Right atrium auricular region (tissue), 2 donors: Measurements from ENCODE around the gene ZFAND2B. TPM values are rescaled to one million over a fixed set of nuclear protein-coding genes. Genes with fewer than 3 reads are reported as not detected.

Experiments
- DNase-seq: peaks from one replicate; pipeline ENCODE4 v3.0.0-alpha.2; 2019; ENCODE audit warnings: low spot score
- H3K27ac ChIP-seq, 2 donors: fragments of 200-600 bp; sonication (generic); 1 replicate in 1 of 2; 2 replicates in 1 of 2; pipeline ENCODE4 v1.5.1; 2016 to 2019
- H3K27me3 ChIP-seq, 2 donors: fragments of 200-600 bp; sonication (generic); one replicate each; pipeline versions ENCODE4 v1.5.1 to v1.6.0; 2017 to 2019
- H3K36me3 ChIP-seq: fragments of 200-600 bp; sonication (generic); one replicate; pipeline ENCODE4 v1.5.1; 2016
- H3K4me1 ChIP-seq, 2 donors: fragments of 200-600 bp; sonication (generic); one replicate each; pipeline versions ENCODE4 v1.5.1 to v1.6.0; 2017 to 2019
- H3K4me3 ChIP-seq, 2 donors: fragments of 200-600 bp; sonication (generic); 1 replicate in 1 of 2; 2 replicates in 1 of 2; pipeline ENCODE4 v1.5.1; 2017 to 2019; ENCODE audit warnings: mild to moderate bottlenecking in 1 of 2, moderate library complexity in 1 of 2
- H3K9me3 ChIP-seq, 2 donors: fragments of 200-600 bp; sonication (generic); one replicate each; pipeline ENCODE4 v1.5.1; 2019
- total RNA-seq, 2 donors: library from RNA; depleted of rRNA; stranded (reverse); fragments of >200 nt; gene quantifications; one replicate each; pipeline ENCODE4 v1.1.0, GENCODE V29; 2016
- TF ChIP-seq, protein P1 (sequence below), 2 donors: fragments of 200-600 bp; sonication (generic); IDR thresholded peaks; one replicate each; pipeline ENCODE4 v1.5.1; 2019; ENCODE audit warnings: antibody characterized with exemption in 2 of 2

The ZFAND2B gene
- total RNA-seq, 2 donors from 2014 or later = 15.5 to 31.5 TPM

DNA sequence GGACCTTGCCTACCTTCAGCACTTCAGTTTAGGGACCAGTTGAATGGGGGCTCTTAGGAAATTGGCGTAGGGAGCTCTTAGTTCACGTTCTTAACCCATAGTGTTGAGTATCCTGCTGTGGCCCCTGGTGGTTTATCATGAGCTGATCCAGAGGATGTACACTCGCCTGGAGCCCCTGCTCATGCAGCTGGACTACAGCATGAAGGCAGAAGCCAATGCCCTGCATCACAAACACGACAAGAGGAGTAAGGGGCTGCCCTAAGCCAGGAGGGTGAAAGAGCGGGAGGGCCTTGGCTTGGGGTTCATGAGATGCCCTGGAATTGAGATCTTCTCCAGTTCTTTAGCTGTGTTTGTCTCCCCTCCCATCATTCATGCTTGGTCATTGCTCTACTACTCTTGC, 25.6 kb upstream of the ZFAND2B start:
- Histone ChIP-seq H3K27ac (no peak overlapping the region), H3K4me3 (no peak overlapping the region), H3K36me3 (peaks cover 46% of the 10 kb centered on the region), H3K4me1 (peaks cover 0 to 21% of the 10 kb centered on the region in 2 donors), H3K9me3 (no peaks in the 10 kb centered on the region), H3K27me3 (no peaks in the 10 kb centered on the region)
- TF ChIP-seq, protein P1, sequence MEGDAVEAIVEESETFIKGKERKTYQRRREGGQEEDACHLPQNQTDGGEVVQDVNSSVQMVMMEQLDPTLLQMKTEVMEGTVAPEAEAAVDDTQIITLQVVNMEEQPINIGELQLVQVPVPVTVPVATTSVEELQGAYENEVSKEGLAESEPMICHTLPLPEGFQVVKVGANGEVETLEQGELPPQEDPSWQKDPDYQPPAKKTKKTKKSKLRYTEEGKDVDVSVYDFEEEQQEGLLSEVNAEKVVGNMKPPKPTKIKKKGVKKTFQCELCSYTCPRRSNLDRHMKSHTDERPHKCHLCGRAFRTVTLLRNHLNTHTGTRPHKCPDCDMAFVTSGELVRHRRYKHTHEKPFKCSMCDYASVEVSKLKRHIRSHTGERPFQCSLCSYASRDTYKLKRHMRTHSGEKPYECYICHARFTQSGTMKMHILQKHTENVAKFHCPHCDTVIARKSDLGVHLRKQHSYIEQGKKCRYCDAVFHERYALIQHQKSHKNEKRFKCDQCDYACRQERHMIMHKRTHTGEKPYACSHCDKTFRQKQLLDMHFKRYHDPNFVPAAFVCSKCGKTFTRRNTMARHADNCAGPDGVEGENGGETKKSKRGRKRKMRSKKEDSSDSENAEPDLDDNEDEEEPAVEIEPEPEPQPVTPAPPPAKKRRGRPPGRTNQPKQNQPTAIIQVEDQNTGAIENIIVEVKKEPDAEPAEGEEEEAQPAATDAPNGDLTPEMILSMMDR (IDR thresholded peaks at IDR 0.05) = no peak
- peak; percentile 11 for DNase-seq

DNA sequence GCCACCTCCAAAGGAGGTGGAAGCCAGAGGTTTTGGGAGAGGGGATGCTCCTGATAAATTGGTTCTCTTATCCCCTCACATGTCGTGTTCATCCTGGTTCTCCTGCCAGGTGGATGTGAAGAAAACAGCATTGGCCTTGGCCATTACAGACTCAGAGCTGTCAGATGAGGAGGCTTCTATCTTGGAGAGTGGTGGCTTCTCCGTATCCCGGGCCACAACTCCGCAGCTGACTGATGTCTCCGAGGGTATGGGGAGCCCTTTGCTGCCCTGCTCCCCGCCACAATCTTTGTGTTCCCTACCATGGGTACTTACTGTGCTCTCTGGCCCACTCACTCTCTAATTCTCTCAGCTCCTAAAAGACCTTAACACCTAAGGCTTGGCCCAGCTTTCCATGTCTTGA, 25.1 kb upstream of the ZFAND2B start:
- Histone ChIP-seq H3K4me1 (peaks cover 0 to 18% of the 10 kb centered on the region in 2 donors), H3K36me3 (peaks cover 46% of the 10 kb centered on the region), H3K4me3 (no peak overlapping the region), H3K27me3 (no peaks in the 10 kb centered on the region), H3K27ac (no peak overlapping the region), H3K9me3 (no peaks in the 10 kb centered on the region)
- DNase-seq = no peak
- TF ChIP-seq, protein P1 (IDR thresholded peaks at IDR 0.05) = no peak

GRCh38 chr2:219182331-219183150, 24.0 kb upstream of the ZFAND2B start:
- H3K9me3 ChIP-seq = no peaks in the 10 kb centered on the region
- no peak overlapping the region for H3K4me3 ChIP-seq
- H3K4me1 ChIP-seq = peaks cover 0 to 18% of the 10 kb centered on the region in 2 donors
- DNase-seq = no peak
- TF ChIP-seq, protein P1 (IDR thresholded peaks at IDR 0.05) = no peak
- H3K27me3 ChIP-seq = no peaks in the 10 kb centered on the region
- no peak overlapping the region for H3K27ac ChIP-seq
- peaks cover 46% of the 10 kb centered on the region for H3K36me3 ChIP-seq

- Histone ChIP-seq H3K27ac (no peak overlapping the region), H3K4me1 (peaks cover 0 to 18% of the 10 kb centered on the region in 2 donors), H3K9me3 (no peaks in the 10 kb centered on the region), H3K27me3 (no peaks in the 10 kb centered on the region), H3K36me3 (peaks cover 46% of the 10 kb centered on the region), H3K4me3 (no peak overlapping the region)
- DNase-seq = no peak
- TF ChIP-seq, protein P1 (IDR thresholded peaks at IDR 0.05) = no peak
Measured at GRCh38 chr2:219183151-219183772, 23.3 kb upstream of the ZFAND2B start.

- Histone ChIP-seq H3K4me1 (peaks cover 0 to 11% of the 10 kb centered on the region in 2 donors), H3K27ac (no peak overlapping the region), H3K4me3 (no peak overlapping the region), H3K9me3 (no peaks in the 10 kb centered on the region), H3K36me3 (peaks cover 46% of the 10 kb centered on the region), H3K27me3 (no peaks in the 10 kb centered on the region)
- TF ChIP-seq, protein P1 (IDR thresholded peaks at IDR 0.05) = no peak
- DNase-seq = no peak
Measured at GRCh38 chr2:219184121-219184520, 22.5 kb upstream of the ZFAND2B start.
